NOMO-1 treated with dmso at 0.1 percent for 144 hours (cell line): ENCODE results near the gene NAALADL1.

Source experiments
- DNase-seq: peaks from one replicate; lab custom pipeline; 2025; ENCODE audit not compliant: unreplicated experiment; lab: John Stamatoyannopoulos, UW

The NAALADL1 gene

GRCh38 chr11:65058419-65059054 is at the start of gene NAALADL1:
Gene NAALADL1, minus strand, starts transcription at chr11:65058553. Its CDS starts 32 bp downstream, at chr11:65058521.
- no peak for DNase-seq

GRCh38 chr11:65107751-65108468 is 49.6 kb upstream of the NAALADL1 start:
- no peak for DNase-seq

GRCh38 chr11:65107078-65107477 is 48.7 kb upstream of the NAALADL1 start:
- DNase-seq: no peak

GRCh38 chr11:65104628-65105027 is 46.3 kb upstream of the NAALADL1 start:
- DNase-seq: no peak

- no peak for DNase-seq
Measured at GRCh38 chr11:65103476-65103875, 45.1 kb upstream of the NAALADL1 start.

- DNase-seq: no peak
Measured at GRCh38 chr11:65102142-65103095, 44.1 kb upstream of the NAALADL1 start.

- no peak for DNase-seq
Measured at GRCh38 chr11:65100674-65101350, 42.5 kb upstream of the NAALADL1 start.

- no peak for DNase-seq
Measured at GRCh38 chr11:65096926-65097325, 38.6 kb upstream of the NAALADL1 start.

GRCh38 chr11:65095974-65096806 is 37.8 kb upstream of the NAALADL1 start, which contains the start of gene VPS51:
Gene VPS51, plus strand, starts transcription at chr11:65096214. Its CDS starts 37 bp downstream, at chr11:65096251.
- DNase-seq: peak; percentile 92

- no peak for DNase-seq
Measured at GRCh38 chr11:65095427-65095826, 37.1 kb upstream of the NAALADL1 start.

GRCh38 chr11:65090628-65091027 is 32.3 kb upstream of the NAALADL1 start:
- DNase-seq: no peak

GRCh38 chr11:65089621-65090020 is 31.3 kb upstream of the NAALADL1 start:
- no peak for DNase-seq

GRCh38 chr11:65087827-65088226 is 29.5 kb upstream of the NAALADL1 start:
- no peak for DNase-seq

GRCh38 chr11:65087216-65087615 is 28.9 kb upstream of the NAALADL1 start:
- no peak for DNase-seq

GRCh38 chr11:65086809-65087208 is 28.5 kb upstream of the NAALADL1 start:
- no peak for DNase-seq

- DNase-seq: no peak
Measured at GRCh38 chr11:65085446-65085845, 27.1 kb upstream of the NAALADL1 start.

GRCh38 chr11:65084598-65085375 is 26.4 kb upstream of the NAALADL1 start:
- DNase-seq: no peak

GRCh38 chr11:65083834-65084597 is 25.7 kb upstream of the NAALADL1 start, which contains the start of the genes CDCA5 and ZFPL1:
Gene CDCA5, minus strand, starts transcription at chr11:65084040. Its CDS starts 62 bp downstream, at chr11:65083978.
Gene ZFPL1, plus strand, starts transcription at chr11:65084222. Its CDS starts 477 bp downstream, at chr11:65084699.
- DNase-seq: peak; percentile 96
